Osteocyte (in vitro differentiated cells): ENCODE data around the gene ANP32E. TPM values are rescaled to one million over a fixed set of nuclear protein-coding genes. Genes with fewer than 3 reads are reported as not detected.
A peak's percentile ranks its signal among the peaks of the same experiment; 100 is the strongest.
"Not testable (repeated sequence)": the region's sequence is repeated elsewhere in the genome, so short reads cannot be mapped to it uniquely, and the experiment has no call there.

Source experiments
- DNase-seq: peaks from one replicate; pipeline ENCODE4 v3.0.0; 2021; ENCODE audit warnings: mixed read lengths; ENCODE audit not compliant: unreplicated experiment; ENCODE audit errors: extremely low spot score
- H3K27ac Mint-ChIP-seq: one replicate; pipeline ENCODE4 v1.8.0; 2021; ENCODE audit warnings: mild to moderate bottlenecking, mixed read lengths; ENCODE audit not compliant: unreplicated experiment
- H3K27me3 Mint-ChIP-seq: one replicate; pipeline ENCODE4 v1.8.0; 2021; ENCODE audit warnings: mixed read lengths; ENCODE audit not compliant: unreplicated experiment
- H3K36me3 Mint-ChIP-seq: one replicate; pipeline ENCODE4 v1.8.0; 2021; ENCODE audit warnings: mixed read lengths; ENCODE audit not compliant: unreplicated experiment
- H3K4me1 Mint-ChIP-seq: one replicate; pipeline ENCODE4 v1.8.0; 2021; ENCODE audit warnings: mixed read lengths; ENCODE audit not compliant: unreplicated experiment
- H3K4me3 Mint-ChIP-seq: one replicate; pipeline ENCODE4 v1.8.0; 2021; ENCODE audit warnings: mild to moderate bottlenecking, moderate library complexity, mixed read lengths; ENCODE audit not compliant: unreplicated experiment
- H3K9me3 Mint-ChIP-seq: one replicate; pipeline ENCODE4 v1.8.0; 2021; ENCODE audit warnings: mixed read lengths; ENCODE audit not compliant: unreplicated experiment
- total RNA-seq: library from RNA; stranded (reverse); gene quantifications from 2 replicates; pipeline ENCODE4 v1.2.1, GENCODE V29; 2021
- TF ChIP-seq, protein P1 (sequence below): fragments of 200-600 bp; sonication (generic); IDR thresholded peaks from 2 replicates; pipeline ENCODE4 v1.5.0; 2021; ENCODE audit warnings: antibody characterized with exemption, mild to moderate bottlenecking, moderate library complexity

The ANP32E gene
- total RNA-seq, 1 donor from 2014 or later = 29.5 TPM

DNA sequence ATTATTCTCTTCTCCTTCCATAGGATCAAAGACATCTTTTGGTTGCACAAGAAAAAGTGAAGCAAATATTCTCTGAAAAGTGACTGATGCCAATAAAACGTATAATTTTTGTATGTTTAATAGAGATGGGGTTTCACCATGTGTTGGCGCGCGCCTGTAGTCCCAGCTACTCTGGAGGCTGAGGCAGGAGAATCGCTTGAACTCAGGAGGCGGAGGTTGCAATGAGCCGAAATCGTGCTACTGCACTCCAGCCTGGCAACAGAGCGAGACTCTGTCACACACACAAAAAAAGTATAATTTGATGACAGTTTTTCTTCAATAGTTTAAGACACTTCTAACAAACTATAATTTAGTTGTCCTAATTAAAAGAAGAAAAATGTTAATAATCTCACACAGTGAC lies 23.8 kb downstream of the ANP32E start:
- DNase-seq = peak; percentile 27
- H3K4me1 Mint-ChIP-seq = peaks cover 15% of the 10 kb centered on the region
- no peaks in the 10 kb centered on the region for H3K27me3 Mint-ChIP-seq
- H3K9me3 Mint-ChIP-seq = no peaks in the 10 kb centered on the region
- no peak overlapping the region for H3K27ac Mint-ChIP-seq
- H3K4me3 Mint-ChIP-seq = no peak overlapping the region
- H3K36me3 Mint-ChIP-seq = no peaks in the 10 kb centered on the region
- TF ChIP-seq, protein P1, sequence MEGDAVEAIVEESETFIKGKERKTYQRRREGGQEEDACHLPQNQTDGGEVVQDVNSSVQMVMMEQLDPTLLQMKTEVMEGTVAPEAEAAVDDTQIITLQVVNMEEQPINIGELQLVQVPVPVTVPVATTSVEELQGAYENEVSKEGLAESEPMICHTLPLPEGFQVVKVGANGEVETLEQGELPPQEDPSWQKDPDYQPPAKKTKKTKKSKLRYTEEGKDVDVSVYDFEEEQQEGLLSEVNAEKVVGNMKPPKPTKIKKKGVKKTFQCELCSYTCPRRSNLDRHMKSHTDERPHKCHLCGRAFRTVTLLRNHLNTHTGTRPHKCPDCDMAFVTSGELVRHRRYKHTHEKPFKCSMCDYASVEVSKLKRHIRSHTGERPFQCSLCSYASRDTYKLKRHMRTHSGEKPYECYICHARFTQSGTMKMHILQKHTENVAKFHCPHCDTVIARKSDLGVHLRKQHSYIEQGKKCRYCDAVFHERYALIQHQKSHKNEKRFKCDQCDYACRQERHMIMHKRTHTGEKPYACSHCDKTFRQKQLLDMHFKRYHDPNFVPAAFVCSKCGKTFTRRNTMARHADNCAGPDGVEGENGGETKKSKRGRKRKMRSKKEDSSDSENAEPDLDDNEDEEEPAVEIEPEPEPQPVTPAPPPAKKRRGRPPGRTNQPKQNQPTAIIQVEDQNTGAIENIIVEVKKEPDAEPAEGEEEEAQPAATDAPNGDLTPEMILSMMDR = no peak

DNA sequence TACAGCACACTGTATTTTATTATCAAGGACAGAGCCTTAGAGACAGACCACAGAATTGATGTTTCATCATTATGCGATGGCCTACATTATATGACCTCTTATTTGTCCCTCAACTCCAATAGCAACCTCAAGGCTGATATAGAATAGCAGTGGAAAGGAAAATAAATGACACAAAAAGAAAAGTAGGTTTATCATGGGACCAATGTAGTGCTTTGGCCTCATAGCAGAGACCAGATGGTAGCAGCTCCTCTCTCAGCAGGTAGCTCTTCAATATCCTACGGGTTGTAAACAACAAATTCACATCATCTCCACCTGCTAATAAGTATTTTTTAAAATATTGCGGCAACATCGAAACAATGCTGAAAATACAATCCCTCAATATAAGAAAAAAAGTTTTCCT lies 25.2 kb downstream of the ANP32E start:
- Mint-ChIP-seq H3K9me3 (no peaks in the 10 kb centered on the region), H3K27me3 (no peaks in the 10 kb centered on the region), H3K4me1 (peaks cover 15% of the 10 kb centered on the region), H3K36me3 (no peaks in the 10 kb centered on the region), H3K4me3 (no peak overlapping the region), H3K27ac (no peak overlapping the region)
- no peak for DNase-seq
- TF ChIP-seq, protein P1 = no peak

DNA sequence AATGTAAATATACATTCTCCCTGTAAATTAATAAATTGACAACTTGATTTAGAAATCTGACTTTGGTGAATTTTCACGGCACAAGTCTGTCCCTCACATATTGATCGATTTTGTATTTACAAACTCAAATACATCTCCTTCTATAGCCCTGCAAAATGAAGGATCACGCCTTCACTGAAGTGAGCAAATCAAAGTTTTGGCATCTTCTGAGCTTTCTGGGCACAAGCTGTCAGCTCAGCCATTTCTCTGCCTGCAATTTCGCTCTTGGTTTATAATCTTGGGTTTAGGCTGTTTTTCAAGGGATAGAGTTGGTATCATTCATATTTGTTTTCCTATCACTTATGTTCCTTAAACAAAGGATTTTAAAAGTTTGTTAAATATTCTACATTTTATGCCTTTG lies 25.8 kb downstream of the ANP32E start:
- Mint-ChIP-seq H3K9me3 (no peaks in the 10 kb centered on the region), H3K4me3 (no peak overlapping the region), H3K27me3 (no peaks in the 10 kb centered on the region), H3K4me1 (peaks cover 15% of the 10 kb centered on the region), H3K36me3 (no peaks in the 10 kb centered on the region), H3K27ac (no peak overlapping the region)
- no peak for DNase-seq
- TF ChIP-seq, protein P1 = no peak

DNA sequence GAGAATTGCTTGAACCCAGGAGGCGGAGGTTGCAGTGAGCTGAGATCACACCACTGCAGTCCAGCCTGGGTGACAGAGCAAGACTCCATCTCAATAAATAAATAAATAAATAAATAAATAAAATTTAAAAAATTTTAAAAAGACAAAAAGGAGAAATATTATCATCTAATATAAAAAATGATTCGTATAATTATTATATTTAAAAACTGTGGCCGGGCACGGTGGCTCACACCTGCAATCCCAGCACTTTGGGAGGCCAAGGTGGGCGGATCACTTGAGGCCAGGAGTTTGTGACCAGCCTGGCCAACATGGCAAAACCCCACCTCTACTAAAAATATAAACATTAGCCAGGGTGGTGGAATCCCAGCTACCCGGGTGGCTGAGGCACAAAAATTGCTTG lies 27.5 kb downstream of the ANP32E start:
- peak; percentile 40 for DNase-seq
- not testable (repeated sequence) for H3K4me1 Mint-ChIP-seq, H3K4me3 Mint-ChIP-seq, H3K9me3 Mint-ChIP-seq, H3K27me3 Mint-ChIP-seq, H3K27ac Mint-ChIP-seq, H3K36me3 Mint-ChIP-seq

DNA sequence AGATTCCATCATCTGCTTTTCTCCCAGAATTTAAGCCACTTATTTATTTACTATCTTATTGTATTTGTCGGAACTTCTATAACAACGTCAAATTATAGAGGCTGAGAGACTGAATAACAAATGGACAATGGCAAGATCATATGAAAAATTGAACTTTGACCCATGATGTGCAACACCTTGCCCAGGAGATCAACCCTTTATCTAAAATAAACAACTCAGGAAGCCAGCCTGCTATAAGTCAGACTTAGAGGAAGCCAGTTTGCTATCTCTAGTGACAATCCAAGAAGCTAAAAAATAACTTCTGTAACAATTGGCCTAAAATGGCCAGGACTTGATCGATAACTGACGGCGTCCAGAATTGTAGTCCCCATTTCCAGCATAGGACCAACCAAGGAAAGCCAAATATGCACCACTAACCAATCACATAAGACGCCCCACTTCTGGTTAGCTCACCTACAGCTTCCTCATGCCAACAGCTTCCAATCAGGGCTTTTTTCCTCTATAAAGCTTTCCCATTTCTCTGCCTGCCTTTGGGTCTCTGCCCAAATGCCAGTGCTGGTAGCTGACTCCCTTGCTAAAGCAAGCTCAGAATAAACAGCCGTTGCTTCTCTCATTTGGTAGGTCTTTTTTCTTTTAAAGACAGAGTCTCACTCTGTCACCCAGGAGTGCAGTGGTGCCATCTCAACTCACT lies 28.5 kb downstream of the ANP32E start:
- no peak for DNase-seq
- no peaks in the 10 kb centered on the region for H3K9me3 Mint-ChIP-seq
- H3K27me3 Mint-ChIP-seq = no peaks in the 10 kb centered on the region
- no peaks in the 10 kb centered on the region for H3K4me1 Mint-ChIP-seq
- H3K4me3 Mint-ChIP-seq = no peak overlapping the region
- H3K36me3 Mint-ChIP-seq = no peaks in the 10 kb centered on the region
- TF ChIP-seq, protein P1 = no peak
- H3K27ac Mint-ChIP-seq = no peak overlapping the region

DNA sequence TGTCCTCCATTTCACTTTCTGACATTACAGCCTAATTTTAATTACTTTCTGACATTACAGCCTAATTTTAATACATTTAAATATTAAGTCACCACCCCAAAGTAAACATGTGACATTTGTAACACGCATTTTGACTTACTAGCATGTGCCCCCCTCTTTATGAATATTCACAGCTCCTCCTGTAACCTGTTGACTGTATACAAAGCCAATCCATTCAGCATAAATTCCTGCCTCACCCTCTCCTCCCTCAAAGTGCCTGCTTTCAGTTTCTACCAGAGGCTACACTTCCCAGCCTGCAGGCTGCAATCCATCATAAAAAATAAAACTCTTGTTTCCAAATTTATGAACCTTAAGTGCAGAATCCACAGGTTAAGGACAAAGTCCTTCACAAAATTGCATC lies 39.5 kb downstream of the ANP32E start:
- no peak overlapping the region for H3K4me3 Mint-ChIP-seq
- peaks cover 24% of the 10 kb centered on the region for H3K4me1 Mint-ChIP-seq
- no peaks in the 10 kb centered on the region for H3K36me3 Mint-ChIP-seq
- no peak overlapping the region for H3K27ac Mint-ChIP-seq
- H3K27me3 Mint-ChIP-seq = no peaks in the 10 kb centered on the region
- no peak for DNase-seq
- H3K9me3 Mint-ChIP-seq = no peaks in the 10 kb centered on the region
- TF ChIP-seq, protein P1 = no peak
